Activated T-helper 1 cell treated with anti-CD3 and anti-CD28 coated beads, Interleukin-12 subunit alpha, Interleukin-12 subunit beta, Interleukin-2, Interleukin-4 antibody, amounts not matched to agents 30 ng/mL and 10 ng/mL and 1 ng/mL, durations not matched to agents 14 hours and 24 hours and 36 hours (primary cell): ENCODE measurements around the gene NFYA. TPM values are rescaled to one million over a fixed set of nuclear protein-coding genes. Genes with fewer than 3 reads are reported as not detected.

Source experiments
- DNase-seq: peaks from one replicate; pipeline ENCODE4 v3.0.0; 2021; ENCODE audit warnings: low spot score
- H3K27ac Mint-ChIP-seq: one replicate; pipeline ENCODE4 v1.8.0; 2021; ENCODE audit warnings: mild to moderate bottlenecking, mixed read lengths
- H3K27me3 Mint-ChIP-seq: one replicate; pipeline ENCODE4 v1.8.0; 2022; ENCODE audit warnings: mild to moderate bottlenecking, moderate library complexity, mixed read lengths; ENCODE audit not compliant: insufficient read depth
- H3K36me3 Mint-ChIP-seq: one replicate; pipeline ENCODE4 v1.8.0; 2021; ENCODE audit warnings: low read depth, mixed read lengths
- H3K4me1 Mint-ChIP-seq: one replicate; pipeline ENCODE4 v1.8.0; 2021; ENCODE audit warnings: low read depth, mixed read lengths
- H3K4me3 Mint-ChIP-seq: one replicate; pipeline ENCODE4 v1.8.0; 2021; ENCODE audit warnings: mild to moderate bottlenecking, moderate library complexity, mixed read lengths
- H3K9me3 Mint-ChIP-seq: one replicate; pipeline ENCODE4 v1.8.0; 2021; ENCODE audit warnings: mixed read lengths
- intact Hi-C: fragments of 100-400 bp; cut with micrococcal nuclease; formaldehyde crosslinking; loops from one replicate; pipeline ENCODE4 v1.15.1; 2024
- total RNA-seq: library from RNA; stranded (reverse); gene quantifications from 2 replicates; pipeline ENCODE4 v1.2.3, GENCODE V29; 2022

Gene NFYA
- total RNA-seq, 1 donor from 2014 or later: 29.6 TPM

- H3K4me1 Mint-ChIP-seq: peaks cover 19% of the 10 kb centered on the region
- peaks cover 7% of the 10 kb centered on the region for H3K27me3 Mint-ChIP-seq
- peak; percentile 45 for DNase-seq
- no peak within 1 kb of the TSS for H3K4me3 Mint-ChIP-seq
- no peaks in the 10 kb centered on the region for H3K9me3 Mint-ChIP-seq
- H3K36me3 Mint-ChIP-seq: no peaks in the 10 kb centered on the region
- intact Hi-C loops: loop anchor here (1.0 kb wide), 2 partner anchors 12 to 33 kb away; no protein-coding TSS in a partner anchor
- peak within 1 kb of the TSS; percentile 3 for H3K27ac Mint-ChIP-seq
These were observed 33.4 kb upstream of the NFYA start, which contains the start of gene UNC5CL for GRCh38 chr6:41039060-41039998. UNC5CL (minus strand) TSS chr6:41039221; CDS start chr6:41035074, 4,147 bp downstream.

- no peaks in the 10 kb centered on the region for H3K36me3 Mint-ChIP-seq
- no peaks in the 10 kb centered on the region for H3K9me3 Mint-ChIP-seq
- intact Hi-C loops: loop anchor here (1.0 kb wide), 1 partner anchor 31 kb away; no protein-coding TSS in a partner anchor
- H3K27ac Mint-ChIP-seq: peak overlapping the region; percentile 3
- H3K4me3 Mint-ChIP-seq: no peak overlapping the region
- H3K4me1 Mint-ChIP-seq: peaks cover 19% of the 10 kb centered on the region
- DNase-seq: no peak
- peaks cover 7% of the 10 kb centered on the region for H3K27me3 Mint-ChIP-seq
These were observed 32.5 kb upstream of the NFYA start for GRCh38 chr6:41040101-41040939.

- no peak for DNase-seq
- Mint-ChIP-seq H3K4me1 (peaks cover 19% of the 10 kb centered on the region), H3K9me3 (no peaks in the 10 kb centered on the region), H3K27ac (no peak overlapping the region), H3K27me3 (peaks cover 4% of the 10 kb centered on the region), H3K36me3 (no peaks in the 10 kb centered on the region), H3K4me3 (no peak overlapping the region)
- intact Hi-C loops: loop anchor here (1.0 kb wide), 1 partner anchor 30 kb away; no protein-coding TSS in a partner anchor
These were observed 31.7 kb upstream of the NFYA start for GRCh38 chr6:41040940-41041536.

GRCh38 chr6:41042226-41043055 lies 30.3 kb upstream of the NFYA start, which contains the start of gene TSPO2:
TSPO2 (plus strand) TSS chr6:41042467; CDS start chr6:41042986, 519 bp downstream.
- Mint-ChIP-seq H3K4me3 (no peak within 1 kb of the TSS), H3K4me1 (peaks cover 19% of the 10 kb centered on the region), H3K36me3 (no peaks in the 10 kb centered on the region), H3K27ac (no peak within 1 kb of the TSS), H3K27me3 (peaks cover 2% of the 10 kb centered on the region), H3K9me3 (no peaks in the 10 kb centered on the region)
- intact Hi-C loops: no loop called here
- no peak for DNase-seq

- Mint-ChIP-seq H3K27me3 (peaks cover 2% of the 10 kb centered on the region), H3K36me3 (no peaks in the 10 kb centered on the region), H3K4me1 (peaks cover 19% of the 10 kb centered on the region), H3K9me3 (no peaks in the 10 kb centered on the region), H3K4me3 (no peak overlapping the region), H3K27ac (no peak overlapping the region)
- intact Hi-C loops: no loop called here
- no peak for DNase-seq
These were observed 29.6 kb upstream of the NFYA start for GRCh38 chr6:41043151-41043550.

GRCh38 chr6:41045664-41046063 lies 27.1 kb upstream of the NFYA start:
- intact Hi-C loops: no loop called here
- no peak overlapping the region for H3K27ac Mint-ChIP-seq
- no peaks in the 10 kb centered on the region for H3K9me3 Mint-ChIP-seq
- H3K4me1 Mint-ChIP-seq: peaks cover 3% of the 10 kb centered on the region
- peaks cover 2% of the 10 kb centered on the region for H3K27me3 Mint-ChIP-seq
- no peaks in the 10 kb centered on the region for H3K36me3 Mint-ChIP-seq
- no peak for DNase-seq
- H3K4me3 Mint-ChIP-seq: no peak overlapping the region

- no peak overlapping the region for H3K4me3 Mint-ChIP-seq
- no peak overlapping the region for H3K27ac Mint-ChIP-seq
- DNase-seq: no peak
- H3K36me3 Mint-ChIP-seq: no peaks in the 10 kb centered on the region
- H3K4me1 Mint-ChIP-seq: no peaks in the 10 kb centered on the region
- intact Hi-C loops: no loop called here
- H3K27me3 Mint-ChIP-seq: peaks cover 2% of the 10 kb centered on the region
- no peaks in the 10 kb centered on the region for H3K9me3 Mint-ChIP-seq
These were observed 26.7 kb upstream of the NFYA start for GRCh38 chr6:41046084-41046483.

GRCh38 chr6:41047306-41047705 lies 25.5 kb upstream of the NFYA start:
- Mint-ChIP-seq H3K4me3 (no peak overlapping the region), H3K9me3 (no peaks in the 10 kb centered on the region), H3K27ac (no peak overlapping the region), H3K27me3 (peaks cover 2% of the 10 kb centered on the region), H3K36me3 (peaks cover 4% of the 10 kb centered on the region), H3K4me1 (peaks cover 11% of the 10 kb centered on the region)
- intact Hi-C loops: no loop called here
- no peak for DNase-seq

GRCh38 chr6:41047745-41048732 lies 24.7 kb upstream of the NFYA start:
- no peak overlapping the region for H3K4me3 Mint-ChIP-seq
- peaks cover 2% of the 10 kb centered on the region for H3K27me3 Mint-ChIP-seq
- H3K9me3 Mint-ChIP-seq: no peaks in the 10 kb centered on the region
- H3K36me3 Mint-ChIP-seq: peaks cover 4% of the 10 kb centered on the region
- H3K27ac Mint-ChIP-seq: no peak overlapping the region
- peaks cover 16% of the 10 kb centered on the region for H3K4me1 Mint-ChIP-seq
- no peak for DNase-seq
- intact Hi-C loops: no loop called here

GRCh38 chr6:41049521-41049920 lies 23.3 kb upstream of the NFYA start:
- intact Hi-C loops: no loop called here
- no peaks in the 10 kb centered on the region for H3K9me3 Mint-ChIP-seq
- H3K27ac Mint-ChIP-seq: no peak overlapping the region
- H3K4me3 Mint-ChIP-seq: no peak overlapping the region
- H3K4me1 Mint-ChIP-seq: peaks cover 16% of the 10 kb centered on the region
- H3K27me3 Mint-ChIP-seq: no peaks in the 10 kb centered on the region
- no peak for DNase-seq
- H3K36me3 Mint-ChIP-seq: peaks cover 4% of the 10 kb centered on the region

GRCh38 chr6:41049955-41050354 lies 22.8 kb upstream of the NFYA start:
- DNase-seq: no peak
- Mint-ChIP-seq H3K27me3 (no peaks in the 10 kb centered on the region), H3K4me1 (peaks cover 16% of the 10 kb centered on the region), H3K36me3 (peaks cover 4% of the 10 kb centered on the region), H3K4me3 (no peak overlapping the region), H3K27ac (no peak overlapping the region), H3K9me3 (no peaks in the 10 kb centered on the region)
- intact Hi-C loops: no loop called here
